HG03442 (cell line): Measurements from ENCODE around the gene CTNNA1.
"Not testable (repeated sequence)": the region's sequence is repeated elsewhere in the genome, so short reads cannot be mapped to it uniquely, and the experiment has no call there.

Source experiments
- ATAC-seq: cut with Tn5 transposase; IDR thresholded peaks from one replicate; pipeline ENCODE4 v1.9.1; 2021; ENCODE audit warnings: mild to moderate bottlenecking, moderate library complexity; ENCODE audit not compliant: unreplicated experiment

The CTNNA1 gene

GRCh38 chr5:138807182-138807581, 54.0 kb downstream of the CTNNA1 start:
- no peak for ATAC-seq

- no peak for ATAC-seq
These were observed 56.2 kb downstream of the CTNNA1 start for GRCh38 chr5:138809391-138809790.

GRCh38 chr5:138810861-138811260, 57.6 kb downstream of the CTNNA1 start:
- ATAC-seq = not testable (repeated sequence)

- no peak for ATAC-seq
These were observed 62.3 kb downstream of the CTNNA1 start for GRCh38 chr5:138815529-138815928.

GRCh38 chr5:138817241-138817640, 64.0 kb downstream of the CTNNA1 start:
- no peak for ATAC-seq

GRCh38 chr5:138819081-138819480, 65.9 kb downstream of the CTNNA1 start:
- no peak for ATAC-seq

- ATAC-seq = no peak
These were observed 67.5 kb downstream of the CTNNA1 start for GRCh38 chr5:138820695-138821094.

- no peak for ATAC-seq
These were observed 71.3 kb downstream of the CTNNA1 start for GRCh38 chr5:138824516-138824915.

GRCh38 chr5:138824924-138825863, 72.0 kb downstream of the CTNNA1 start:
- ATAC-seq = no peak

- no peak for ATAC-seq
These were observed 75.3 kb downstream of the CTNNA1 start for GRCh38 chr5:138828556-138828955.

GRCh38 chr5:138829341-138829740, 76.1 kb downstream of the CTNNA1 start:
- ATAC-seq = no peak

- ATAC-seq = no peak
These were observed 78.5 kb downstream of the CTNNA1 start for GRCh38 chr5:138831703-138832102.

- no peak for ATAC-seq
These were observed 79.0 kb downstream of the CTNNA1 start for GRCh38 chr5:138832218-138832617.

GRCh38 chr5:138833080-138833479, 79.9 kb downstream of the CTNNA1 start:
- ATAC-seq = no peak

GRCh38 chr5:138833726-138834480, 80.7 kb downstream of the CTNNA1 start:
- ATAC-seq = no peak

GRCh38 chr5:138834853-138835252, 81.6 kb downstream of the CTNNA1 start:
- ATAC-seq = not testable (repeated sequence)

- ATAC-seq = no peak
These were observed 83.9 kb downstream of the CTNNA1 start for GRCh38 chr5:138837160-138837559.

- no peak for ATAC-seq
These were observed 86.9 kb downstream of the CTNNA1 start for GRCh38 chr5:138840103-138840502.

GRCh38 chr5:138841531-138841930, 88.3 kb downstream of the CTNNA1 start:
- no peak for ATAC-seq

GRCh38 chr5:138843316-138844124, 90.3 kb downstream of the CTNNA1 start:
- no peak for ATAC-seq

- no peak for ATAC-seq
These were observed 90.9 kb downstream of the CTNNA1 start for GRCh38 chr5:138844125-138844461.
